Neuron (in vitro differentiated cells): ENCODE results near the gene CLCA1.

Experiments used
- H2AFZ ChIP-seq: one replicate; pipeline ENCODE4 v1.6.1; 2013; ENCODE audit warnings: low read depth, mild to moderate bottlenecking, inconsistent platforms, low read length, moderate library complexity
- H3K27me3 ChIP-seq: one replicate; pipeline ENCODE4 v1.6.1; 2013; ENCODE audit warnings: low read length; ENCODE audit not compliant: insufficient read depth
- H3K36me3 ChIP-seq: one replicate; pipeline ENCODE4 v1.6.1; 2013; ENCODE audit warnings: low read length; ENCODE audit not compliant: insufficient read depth
- H3K4me1 ChIP-seq: one replicate; pipeline ENCODE4 v1.6.1; 2013; ENCODE audit warnings: low read length; ENCODE audit not compliant: insufficient read depth
- H3K4me3 ChIP-seq: 2 replicates; pipeline ENCODE4 v1.5.1; 2013; ENCODE audit warnings: mild to moderate bottlenecking, low read length, moderate library complexity
- H3K9me3 ChIP-seq: one replicate; pipeline ENCODE4 v1.6.1; 2013; ENCODE audit warnings: low read length

The CLCA1 gene

DNA sequence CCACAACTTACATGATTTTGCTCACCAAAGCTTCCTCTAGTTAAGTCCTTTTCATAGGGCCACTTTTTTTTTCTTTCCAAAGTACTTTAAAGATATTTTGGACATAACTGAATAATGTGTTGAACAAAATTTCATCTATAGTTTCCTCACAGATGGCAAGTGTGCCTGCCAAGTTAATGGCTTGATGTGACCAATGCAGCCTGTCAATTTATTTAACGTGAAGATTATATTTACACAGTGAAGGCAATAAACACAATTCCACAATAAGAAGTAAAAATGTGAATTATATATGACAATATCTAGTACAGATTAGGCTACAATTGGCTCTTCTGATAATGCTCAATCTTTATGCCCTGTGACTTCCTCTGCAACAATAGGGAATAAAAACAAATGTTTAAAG lies 26.7 kb upstream of the CLCA1 start:
- no peak overlapping the region for H2AFZ ChIP-seq
- no peaks in the 10 kb centered on the region for H3K9me3 ChIP-seq
- H3K27me3 ChIP-seq, result no peaks in the 10 kb centered on the region
- no peak overlapping the region for H3K4me3 ChIP-seq
- H3K4me1 ChIP-seq, result no peaks in the 10 kb centered on the region
- H3K36me3 ChIP-seq, result no peaks in the 10 kb centered on the region

DNA sequence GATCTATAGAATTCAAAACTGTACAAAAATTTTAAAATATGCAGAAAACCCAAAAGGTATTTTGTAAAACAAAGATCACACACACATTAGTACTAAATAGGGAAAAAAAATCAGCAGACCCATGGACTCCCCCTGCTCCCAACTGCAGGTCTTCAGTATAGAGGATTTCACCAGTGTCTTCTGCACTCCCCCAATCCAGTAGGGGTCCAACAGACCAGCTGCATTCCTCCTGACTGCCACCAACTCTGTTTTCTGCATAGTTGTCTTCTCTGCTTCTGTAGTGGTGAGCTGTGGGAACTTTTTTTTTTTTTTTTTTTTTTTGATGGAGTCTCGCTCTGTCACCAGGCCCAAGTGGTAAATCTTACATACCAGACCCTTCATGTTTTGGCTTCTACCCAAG lies 22.8 kb upstream of the CLCA1 start:
- Histone ChIP-seq H3K36me3 (no peaks in the 10 kb centered on the region), H3K27me3 (peaks cover 2% of the 10 kb centered on the region), H2AFZ (no peak overlapping the region), H3K9me3 (no peaks in the 10 kb centered on the region), H3K4me3 (no peak overlapping the region), H3K4me1 (no peaks in the 10 kb centered on the region)

DNA sequence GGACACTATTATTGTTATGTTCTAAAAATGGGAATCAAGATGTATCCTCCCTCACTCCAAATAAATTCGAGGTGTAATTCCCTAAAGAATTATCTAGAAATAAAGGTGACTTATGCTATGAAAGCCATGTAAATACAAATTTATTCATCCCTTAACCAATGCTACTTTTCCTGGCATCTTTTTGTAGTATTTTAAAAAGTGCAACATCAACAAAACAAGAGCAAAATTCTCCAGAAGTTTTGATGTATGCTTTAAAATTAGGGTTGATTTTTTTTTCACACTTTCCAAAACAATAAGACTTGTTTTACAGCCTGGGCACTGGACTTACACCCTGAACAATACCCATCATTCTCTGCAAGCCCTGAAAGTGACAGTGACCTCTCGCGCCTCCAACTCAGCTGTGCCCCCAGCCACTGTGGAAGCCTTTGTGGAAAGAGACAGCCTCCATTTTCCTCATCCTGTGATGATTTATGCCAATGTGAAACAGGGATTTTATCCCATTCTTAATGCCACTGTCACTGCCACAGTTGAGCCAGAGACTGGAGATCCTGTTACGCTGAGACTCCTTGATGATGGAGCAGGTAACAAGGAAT lies 21.4 kb upstream of the CLCA1 start:
- no peak overlapping the region for H2AFZ ChIP-seq
- H3K4me3 ChIP-seq, result no peak overlapping the region
- H3K4me1 ChIP-seq, result no peaks in the 10 kb centered on the region
- no peaks in the 10 kb centered on the region for H3K9me3 ChIP-seq
- H3K36me3 ChIP-seq, result no peaks in the 10 kb centered on the region
- peaks cover 2% of the 10 kb centered on the region for H3K27me3 ChIP-seq

DNA sequence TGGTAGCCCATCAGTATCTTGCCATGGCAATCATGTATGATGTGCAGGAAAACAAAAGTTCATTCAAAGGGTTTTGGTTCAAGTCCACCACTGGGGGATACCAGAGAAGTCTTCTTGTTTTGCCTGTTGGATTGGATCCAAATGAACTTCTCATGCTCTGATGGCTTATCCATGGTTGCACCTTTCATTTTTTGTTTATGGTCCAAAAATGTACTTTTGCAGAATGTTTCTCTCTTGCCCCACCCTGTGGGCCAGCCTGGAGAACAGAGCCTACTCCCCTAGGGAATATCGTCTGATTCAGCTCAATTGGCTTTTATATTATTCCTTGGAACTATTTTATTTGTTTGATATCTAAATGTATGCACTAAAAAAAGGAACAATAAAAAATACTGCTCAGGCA lies 20.1 kb upstream of the CLCA1 start:
- Histone ChIP-seq H3K36me3 (no peaks in the 10 kb centered on the region), H3K9me3 (no peaks in the 10 kb centered on the region), H3K4me3 (no peak overlapping the region), H3K27me3 (peaks cover 2% of the 10 kb centered on the region), H2AFZ (no peak overlapping the region), H3K4me1 (no peaks in the 10 kb centered on the region)

DNA sequence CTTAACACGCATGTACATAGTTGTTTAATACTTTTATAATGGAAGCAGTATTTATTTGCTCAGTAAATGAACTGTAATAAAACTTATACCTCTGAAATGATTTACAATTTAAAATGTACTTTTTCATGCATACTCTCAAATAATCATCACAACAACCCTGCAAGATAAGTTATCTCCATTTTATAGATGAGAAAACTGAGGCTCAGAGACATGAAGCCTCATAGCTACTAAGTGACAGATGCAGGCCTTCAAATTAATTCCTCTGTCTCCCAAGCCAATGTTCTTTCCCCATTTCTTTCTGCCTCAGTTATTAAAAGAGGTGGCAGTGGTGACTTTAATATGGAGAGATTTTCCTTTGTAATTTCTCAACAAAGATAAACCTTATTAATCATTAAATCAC lies 19.6 kb upstream of the CLCA1 start:
- Histone ChIP-seq H3K4me1 (no peaks in the 10 kb centered on the region), H3K9me3 (no peaks in the 10 kb centered on the region), H3K4me3 (no peak overlapping the region), H3K36me3 (no peaks in the 10 kb centered on the region), H3K27me3 (peaks cover 2% of the 10 kb centered on the region), H2AFZ (no peak overlapping the region)

DNA sequence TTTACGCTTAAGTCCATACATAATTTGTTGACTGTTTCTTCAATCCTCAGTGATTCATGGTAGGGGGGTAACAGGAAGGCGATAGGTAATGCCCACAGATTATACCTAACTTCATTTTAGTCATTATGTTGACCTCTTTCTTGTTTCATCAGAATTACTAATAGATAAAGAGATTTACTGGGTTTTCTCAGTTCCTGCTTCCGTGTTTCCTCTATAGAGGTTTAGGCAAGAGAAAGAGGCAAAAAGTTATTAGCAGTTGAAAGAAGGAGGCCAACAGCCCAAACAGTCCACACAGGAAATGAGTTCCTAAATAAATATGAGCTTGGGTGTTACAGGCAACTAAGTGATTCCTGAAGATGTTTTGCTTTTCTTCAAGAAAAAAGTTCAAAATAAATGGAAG lies 17.9 kb upstream of the CLCA1 start:
- Histone ChIP-seq H3K27me3 (peaks cover 2% of the 10 kb centered on the region), H3K4me1 (no peaks in the 10 kb centered on the region), H2AFZ (no peak overlapping the region), H3K36me3 (no peaks in the 10 kb centered on the region), H3K9me3 (no peaks in the 10 kb centered on the region), H3K4me3 (no peak overlapping the region)

DNA sequence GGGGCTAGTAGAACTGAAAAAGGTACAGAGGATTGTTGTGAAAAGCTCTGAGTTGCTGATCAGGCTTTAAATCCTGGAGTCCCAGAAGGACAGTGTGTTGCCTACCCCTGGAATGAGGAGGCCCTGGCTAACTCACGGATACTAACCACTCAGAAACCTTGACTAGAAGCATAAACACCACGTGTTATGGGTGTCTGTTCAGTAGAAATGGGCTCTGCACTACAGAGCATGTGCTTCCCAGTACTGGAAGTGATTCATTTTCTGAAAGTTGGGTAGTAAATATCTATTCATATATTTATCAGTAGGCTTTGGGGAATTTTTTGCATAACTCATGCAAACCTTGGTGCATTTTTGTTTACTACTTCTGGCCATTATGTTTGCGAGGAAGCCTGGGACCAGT lies 15.1 kb upstream of the CLCA1 start:
- Histone ChIP-seq H2AFZ (no peak overlapping the region), H3K36me3 (no peaks in the 10 kb centered on the region), H3K9me3 (no peaks in the 10 kb centered on the region), H3K4me1 (no peaks in the 10 kb centered on the region), H3K27me3 (peaks cover 13% of the 10 kb centered on the region), H3K4me3 (no peak overlapping the region)

DNA sequence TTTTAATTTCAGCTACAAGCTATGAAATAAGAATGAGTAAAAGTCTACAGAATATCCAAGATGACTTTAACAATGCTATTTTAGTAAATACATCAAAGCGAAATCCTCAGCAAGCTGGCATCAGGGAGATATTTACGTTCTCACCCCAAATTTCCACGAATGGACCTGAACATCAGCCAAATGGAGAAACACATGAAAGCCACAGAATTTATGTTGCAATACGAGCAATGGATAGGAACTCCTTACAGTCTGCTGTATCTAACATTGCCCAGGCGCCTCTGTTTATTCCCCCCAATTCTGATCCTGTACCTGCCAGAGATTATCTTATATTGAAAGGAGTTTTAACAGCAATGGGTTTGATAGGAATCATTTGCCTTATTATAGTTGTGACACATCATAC lies 13.7 kb upstream of the CLCA1 start:
- H3K4me1 ChIP-seq, result no peaks in the 10 kb centered on the region

DNA sequence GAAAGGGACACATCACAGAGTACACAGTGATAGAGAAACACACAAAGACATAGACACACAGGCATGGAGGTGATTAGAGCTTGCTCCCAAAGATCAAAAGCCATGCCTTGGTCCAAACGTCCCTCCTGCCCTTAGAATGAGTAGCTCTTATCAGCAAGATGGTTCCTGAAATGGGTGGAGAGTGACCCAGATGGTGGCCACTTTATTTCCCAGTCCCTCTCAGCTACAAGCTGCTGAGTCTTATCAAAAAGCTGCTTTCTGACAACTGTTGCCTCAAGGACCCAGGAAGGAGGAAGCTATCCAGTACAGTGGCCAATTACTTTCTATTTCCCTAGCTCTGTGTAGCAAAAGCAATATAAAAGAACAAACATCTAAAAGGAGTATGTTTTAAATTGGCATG lies 7.7 kb upstream of the CLCA1 start:
- no peak overlapping the region for H2AFZ ChIP-seq
- H3K4me3 ChIP-seq, result no peak overlapping the region
- H3K27me3 ChIP-seq, result peaks cover 14% of the 10 kb centered on the region
- H3K4me1 ChIP-seq, result no peaks in the 10 kb centered on the region
- no peaks in the 10 kb centered on the region for H3K9me3 ChIP-seq
- no peaks in the 10 kb centered on the region for H3K36me3 ChIP-seq

More for the DNA sequence above, 13.7 kb upstream of the CLCA1 start:
- H3K4me3 ChIP-seq, result no peak overlapping the region
- no peaks in the 10 kb centered on the region for H3K9me3 ChIP-seq
- peaks cover 13% of the 10 kb centered on the region for H3K27me3 ChIP-seq
- no peaks in the 10 kb centered on the region for H3K36me3 ChIP-seq
- H2AFZ ChIP-seq, result no peak overlapping the region

DNA sequence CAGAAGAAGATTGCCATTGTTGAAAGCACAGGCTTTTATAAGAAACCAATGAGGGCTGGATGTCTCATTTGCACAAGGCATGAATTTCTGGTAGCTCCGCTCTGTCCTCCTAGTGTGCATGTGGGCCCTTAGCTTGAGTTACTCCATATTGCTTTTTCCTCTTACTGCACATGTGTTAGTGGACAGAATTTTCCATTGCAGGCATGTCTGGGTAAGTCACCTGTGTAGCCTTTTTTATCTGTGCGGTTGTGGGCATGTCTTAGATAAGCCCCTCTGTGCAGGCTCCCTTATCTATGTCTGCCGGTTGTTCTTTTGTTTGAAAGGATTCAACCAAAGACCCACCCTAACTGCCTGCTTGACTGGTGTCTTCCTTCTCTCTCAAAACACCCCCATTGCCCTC lies 7.2 kb upstream of the CLCA1 start:
- peaks cover 11% of the 10 kb centered on the region for H3K27me3 ChIP-seq
- no peaks in the 10 kb centered on the region for H3K36me3 ChIP-seq
- no peaks in the 10 kb centered on the region for H3K4me1 ChIP-seq
- H3K9me3 ChIP-seq, result no peaks in the 10 kb centered on the region
- H3K4me3 ChIP-seq, result no peak overlapping the region
- no peak overlapping the region for H2AFZ ChIP-seq

DNA sequence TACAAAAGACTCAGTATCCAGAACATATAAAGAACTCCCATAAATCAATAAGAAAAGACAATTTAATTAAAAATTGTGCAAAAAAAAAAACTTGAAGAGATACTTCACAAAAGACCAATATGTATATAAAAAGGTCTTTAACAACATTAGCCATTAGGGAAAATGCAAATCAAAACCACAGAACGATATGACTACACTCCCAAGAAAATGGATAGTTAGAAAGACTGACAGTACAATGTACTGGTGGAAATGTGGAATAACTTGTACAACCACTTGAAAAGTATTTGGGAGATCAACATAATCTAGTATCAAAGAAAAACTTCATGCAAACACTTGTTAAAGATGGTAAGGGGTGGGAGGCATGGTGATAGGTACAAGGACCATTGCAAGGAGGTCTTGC lies 3.9 kb upstream of the CLCA1 start:
- H3K27me3 ChIP-seq, result peaks cover 4% of the 10 kb centered on the region
- H3K4me1 ChIP-seq, result no peaks in the 10 kb centered on the region
- H3K4me3 ChIP-seq, result no peak overlapping the region
- no peak overlapping the region for H2AFZ ChIP-seq
- no peaks in the 10 kb centered on the region for H3K9me3 ChIP-seq
- no peaks in the 10 kb centered on the region for H3K36me3 ChIP-seq

DNA sequence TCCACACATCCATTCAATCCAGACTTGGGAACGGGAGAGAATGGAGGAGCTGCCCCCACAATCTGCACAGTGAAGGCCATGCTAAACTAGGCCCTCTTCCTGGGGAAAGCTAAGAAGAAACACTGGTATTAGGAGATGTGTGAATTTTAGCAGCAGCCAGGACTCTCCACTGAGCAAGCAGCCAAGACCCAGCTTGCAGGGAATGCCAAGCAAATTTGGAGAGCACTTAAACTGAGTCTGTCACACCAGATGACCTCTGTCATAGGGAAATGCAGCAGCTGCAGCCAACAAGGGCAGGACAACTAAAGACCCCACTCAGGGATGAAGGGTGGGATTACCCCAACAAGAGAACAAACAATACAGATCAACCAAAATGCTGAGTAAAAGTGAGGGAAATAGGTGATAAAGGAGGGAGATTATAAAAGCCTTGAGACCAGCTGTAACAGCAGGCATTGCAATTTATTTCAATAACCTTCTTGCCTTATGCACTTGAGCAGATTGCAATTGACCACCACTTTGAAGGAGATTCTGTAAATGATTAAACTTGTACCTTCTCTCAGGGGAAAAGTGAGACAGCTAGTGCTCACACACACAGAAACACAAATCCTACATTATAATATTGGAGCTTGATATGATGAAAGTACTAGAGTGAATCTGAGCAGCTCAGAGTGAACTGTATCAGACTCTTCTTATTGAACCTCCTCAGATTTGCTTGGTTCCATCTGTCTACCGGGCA lies 2.5 kb upstream of the CLCA1 start:
- Histone ChIP-seq H3K36me3 (no peaks in the 10 kb centered on the region), H3K9me3 (no peaks in the 10 kb centered on the region), H2AFZ (no peak overlapping the region), H3K4me3 (no peak overlapping the region), H3K4me1 (no peaks in the 10 kb centered on the region), H3K27me3 (peaks cover 4% of the 10 kb centered on the region)

DNA sequence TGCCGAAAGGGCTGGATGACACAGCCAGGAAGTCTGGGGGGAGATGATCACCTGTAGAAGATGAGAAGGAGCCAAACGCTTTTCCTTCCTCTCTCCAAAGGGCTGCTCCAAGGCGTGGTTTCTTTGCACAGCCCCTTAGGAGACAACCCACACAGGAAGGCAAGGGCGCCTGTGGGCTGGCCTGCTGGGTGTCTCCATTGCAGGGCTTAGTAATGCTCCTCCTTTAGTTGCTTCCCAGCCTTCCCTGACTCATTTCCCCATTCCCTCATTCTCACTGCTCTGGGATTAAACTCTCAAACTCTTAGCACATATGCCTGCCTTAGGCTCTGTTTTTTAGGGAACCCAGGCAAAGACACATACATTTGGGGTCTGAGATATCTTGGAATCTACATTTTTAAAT lies 1.7 kb upstream of the CLCA1 start:
- H3K9me3 ChIP-seq, result no peaks in the 10 kb centered on the region
- no peaks in the 10 kb centered on the region for H3K4me1 ChIP-seq
- no peak overlapping the region for H3K4me3 ChIP-seq
- no peaks in the 10 kb centered on the region for H3K36me3 ChIP-seq
- no peak overlapping the region for H2AFZ ChIP-seq
- no peaks in the 10 kb centered on the region for H3K27me3 ChIP-seq

DNA sequence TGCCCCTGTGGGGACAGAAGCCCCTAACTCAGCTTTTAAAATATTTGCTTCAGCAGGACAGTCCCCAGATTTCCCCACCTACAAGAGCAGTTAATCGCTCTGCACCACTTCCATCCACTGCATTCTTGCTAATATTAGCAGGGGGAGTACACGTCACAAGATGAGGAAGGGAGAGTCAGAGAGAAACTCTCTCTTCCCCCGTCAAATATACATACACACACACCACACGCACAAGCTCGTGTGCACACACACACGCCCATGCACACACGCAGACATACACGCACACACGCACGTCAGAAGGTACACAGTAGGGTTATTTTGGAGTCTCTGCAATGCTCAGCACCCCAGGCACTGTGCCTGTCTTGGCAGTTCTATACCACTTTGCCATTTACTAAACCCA lies 2.1 kb downstream of the CLCA1 start:
- Histone ChIP-seq H2AFZ (no peak overlapping the region), H3K27me3 (no peaks in the 10 kb centered on the region), H3K4me1 (no peaks in the 10 kb centered on the region), H3K9me3 (no peaks in the 10 kb centered on the region), H3K4me3 (no peak overlapping the region), H3K36me3 (no peaks in the 10 kb centered on the region)
